Effector memory CD8-positive, alpha-beta T cell (primary cell): ENCODE data around the gene DLL4.

Experiments used
- ATAC-seq: fragments of 150-1000 bp; cut with Tn5 transposase; replicated peaks from 2 replicates; pipeline ENCODE4 v1.10.0; 2021; ENCODE audit warnings: mild to moderate bottlenecking, moderate library complexity
- DNase-seq, 3 experiments: peaks; one replicate each; pipeline ENCODE4 v3.0.0; 2021
- H3K27ac Mint-ChIP-seq, 2 donors: one replicate each; pipeline ENCODE4 v1.8.0; 2022; ENCODE audit warnings: mild to moderate bottlenecking in 2 of 2, mixed read lengths in 2 of 2, moderate library complexity in 2 of 2
- H3K27me3 Mint-ChIP-seq, 2 donors: one replicate each; pipeline ENCODE4 v1.8.0; 2022; ENCODE audit warnings: mixed read lengths in 2 of 2
- H3K36me3 Mint-ChIP-seq: one replicate; pipeline ENCODE4 v1.8.0; 2022; ENCODE audit warnings: mild to moderate bottlenecking, moderate library complexity, mixed read lengths; ENCODE audit not compliant: insufficient read depth
- H3K4me1 Mint-ChIP-seq, 2 donors: one replicate each; pipeline ENCODE4 v1.8.0; 2022; ENCODE audit warnings: low read depth in 2 of 2, mixed read lengths in 2 of 2
- H3K4me3 Mint-ChIP-seq, 2 donors: one replicate each; pipeline ENCODE4 v1.8.0; 2022; ENCODE audit warnings: mild to moderate bottlenecking in 2 of 2, mixed read lengths in 2 of 2, moderate library complexity in 2 of 2
- H3K9me3 Mint-ChIP-seq, 2 donors: one replicate each; pipeline ENCODE4 v1.8.0; 2022; ENCODE audit warnings: mixed read lengths in 2 of 2

The DLL4 gene

GRCh38 chr15:40899536-40900207 lies 29.5 kb upstream of the DLL4 start:
- ATAC-seq (no peak), DNase-seq (no peak)
- Mint-ChIP-seq H3K4me3 (no peak overlapping the region), H3K36me3 (peaks cover 74% of the 10 kb centered on the region), H3K4me1 (peaks cover 33 to 39% of the 10 kb centered on the region in 2 donors), H3K27ac (no peak overlapping the region), H3K27me3 (no peaks in the 10 kb centered on the region), H3K9me3 (no peaks in the 10 kb centered on the region)

DNA sequence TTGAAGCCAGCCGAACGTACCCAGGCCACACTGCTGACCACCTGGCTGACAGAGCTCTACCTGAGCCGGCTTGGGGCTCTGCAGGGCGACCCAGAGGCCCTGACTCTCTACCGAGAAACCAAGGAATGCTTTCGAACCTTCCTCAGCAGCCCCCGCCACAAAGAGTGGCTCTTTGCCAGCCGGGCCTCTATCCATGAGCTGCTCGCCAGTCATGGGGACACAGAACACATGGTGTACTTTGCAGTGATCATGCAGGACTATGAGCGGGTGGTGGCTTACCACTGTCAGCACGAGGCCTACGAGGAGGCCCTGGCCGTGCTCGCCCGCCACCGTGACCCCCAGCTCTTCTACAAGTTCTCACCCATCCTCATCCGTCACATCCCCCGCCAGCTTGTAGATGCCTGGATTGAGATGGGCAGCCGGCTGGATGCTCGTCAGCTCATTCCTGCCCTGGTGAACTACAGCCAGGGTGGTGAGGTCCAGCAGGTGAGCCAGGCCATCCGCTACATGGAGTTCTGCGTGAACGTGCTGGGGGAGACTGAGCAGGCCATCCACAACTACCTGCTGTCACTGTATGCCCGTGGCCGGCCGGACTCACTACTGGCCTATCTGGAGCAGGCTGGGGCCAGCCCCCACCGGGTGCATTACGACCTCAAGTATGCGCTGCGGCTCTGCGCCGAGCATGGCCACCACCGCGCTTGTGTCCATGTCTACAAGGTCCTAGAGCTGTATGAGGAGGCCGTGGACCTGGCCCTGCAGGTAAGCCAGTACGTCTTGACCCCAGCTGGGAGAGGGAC lies 28.7 kb upstream of the DLL4 start:
- H3K36me3 Mint-ChIP-seq: peaks cover 77% of the 10 kb centered on the region
- H3K27ac Mint-ChIP-seq: peak overlapping the region in 1 of 2 donors; percentile 57
- ATAC-seq (no peak), DNase-seq (no peak)
- H3K9me3 Mint-ChIP-seq: no peaks in the 10 kb centered on the region
- H3K27me3 Mint-ChIP-seq: no peaks in the 10 kb centered on the region
- H3K4me3 Mint-ChIP-seq: no peak overlapping the region
- peaks cover 26 to 34% of the 10 kb centered on the region in 2 donors for H3K4me1 Mint-ChIP-seq

DNA sequence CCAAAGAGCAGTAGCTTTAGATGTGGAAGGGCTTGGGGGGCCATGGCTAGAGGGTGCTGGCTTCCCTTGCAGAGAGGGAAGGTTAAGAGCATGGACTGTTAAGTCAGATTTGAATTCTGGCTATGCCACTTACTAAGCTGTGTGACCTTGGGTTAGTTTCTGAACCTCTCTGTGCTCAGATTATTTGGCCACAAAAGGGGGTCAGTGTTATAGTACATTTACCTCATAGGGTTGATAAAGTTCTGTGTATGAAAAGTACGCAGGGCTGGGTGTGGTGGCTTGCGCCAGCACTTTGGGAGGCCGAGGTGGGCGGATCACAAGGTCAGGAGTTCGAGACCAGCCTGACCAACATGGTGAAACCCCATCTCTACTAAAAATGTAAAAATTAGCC lies 28.1 kb upstream of the DLL4 start:
- Mint-ChIP-seq H3K36me3 (peaks cover 76% of the 10 kb centered on the region), H3K27me3 (no peaks in the 10 kb centered on the region), H3K9me3 (no peaks in the 10 kb centered on the region), H3K4me1 (peaks cover 22 to 31% of the 10 kb centered on the region in 2 donors), H3K27ac (peak overlapping the region in 1 of 2 donors; percentile 57), H3K4me3 (no peak overlapping the region)
- ATAC-seq (no peak), DNase-seq (no peak)

DNA sequence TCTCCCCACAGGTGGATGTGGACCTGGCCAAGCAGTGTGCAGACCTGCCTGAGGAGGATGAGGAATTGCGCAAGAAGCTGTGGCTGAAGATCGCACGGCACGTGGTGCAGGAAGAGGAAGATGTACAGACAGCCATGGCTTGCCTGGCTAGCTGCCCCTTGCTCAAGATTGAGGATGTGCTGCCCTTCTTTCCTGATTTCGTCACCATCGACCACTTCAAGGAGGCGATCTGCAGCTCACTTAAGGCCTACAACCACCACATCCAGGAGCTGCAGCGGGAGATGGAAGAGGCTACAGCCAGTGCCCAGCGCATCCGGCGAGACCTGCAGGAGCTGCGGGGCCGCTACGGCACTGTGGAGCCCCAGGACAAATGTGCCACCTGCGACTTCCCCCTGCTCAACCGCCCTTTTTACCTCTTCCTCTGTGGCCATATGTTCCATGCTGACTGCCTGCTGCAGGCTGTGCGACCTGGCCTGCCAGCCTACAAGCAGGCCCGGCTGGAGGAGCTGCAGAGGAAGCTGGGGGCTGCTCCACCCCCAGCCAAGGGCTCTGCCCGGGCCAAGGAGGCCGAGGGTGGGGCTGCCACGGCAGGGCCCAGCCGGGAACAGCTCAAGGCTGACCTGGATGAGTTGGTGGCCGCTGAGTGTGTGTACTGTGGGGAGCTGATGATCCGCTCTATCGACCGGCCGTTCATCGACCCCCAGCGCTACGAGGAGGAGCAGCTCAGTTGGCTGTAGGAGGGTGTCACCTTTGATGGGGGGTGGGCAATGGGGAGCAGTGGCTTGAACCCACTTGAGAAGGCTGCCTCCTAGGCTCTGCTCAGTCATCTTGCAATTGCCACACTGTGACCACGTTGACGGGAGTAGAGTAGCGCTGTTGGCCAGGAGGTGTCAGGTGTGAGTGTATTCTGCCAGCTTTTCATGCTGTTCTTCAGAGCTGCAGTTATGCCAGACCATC lies 26.3 kb upstream of the DLL4 start:
- H3K27ac Mint-ChIP-seq: peak overlapping the region; percentile 58 to 82
- H3K9me3 Mint-ChIP-seq: no peaks in the 10 kb centered on the region
- no peak for DNase-seq
- no peaks in the 10 kb centered on the region for H3K27me3 Mint-ChIP-seq
- no peak for ATAC-seq
- peaks cover 58% of the 10 kb centered on the region for H3K36me3 Mint-ChIP-seq
- no peak overlapping the region for H3K4me3 Mint-ChIP-seq
- H3K4me1 Mint-ChIP-seq: peaks cover 16 to 36% of the 10 kb centered on the region in 2 donors

- H3K27me3 Mint-ChIP-seq: no peaks in the 10 kb centered on the region
- H3K4me1 Mint-ChIP-seq: peaks cover 14 to 38% of the 10 kb centered on the region in 2 donors
- peaks cover 47% of the 10 kb centered on the region for H3K36me3 Mint-ChIP-seq
- H3K27ac Mint-ChIP-seq: peak overlapping the region in 1 of 2 donors; percentile 82
- H3K9me3 Mint-ChIP-seq: no peaks in the 10 kb centered on the region
- ATAC-seq: no peak
- no peak for DNase-seq
- no peak overlapping the region for H3K4me3 Mint-ChIP-seq
Measured at GRCh38 chr15:40904552-40905201, 24.5 kb upstream of the DLL4 start.

DNA sequence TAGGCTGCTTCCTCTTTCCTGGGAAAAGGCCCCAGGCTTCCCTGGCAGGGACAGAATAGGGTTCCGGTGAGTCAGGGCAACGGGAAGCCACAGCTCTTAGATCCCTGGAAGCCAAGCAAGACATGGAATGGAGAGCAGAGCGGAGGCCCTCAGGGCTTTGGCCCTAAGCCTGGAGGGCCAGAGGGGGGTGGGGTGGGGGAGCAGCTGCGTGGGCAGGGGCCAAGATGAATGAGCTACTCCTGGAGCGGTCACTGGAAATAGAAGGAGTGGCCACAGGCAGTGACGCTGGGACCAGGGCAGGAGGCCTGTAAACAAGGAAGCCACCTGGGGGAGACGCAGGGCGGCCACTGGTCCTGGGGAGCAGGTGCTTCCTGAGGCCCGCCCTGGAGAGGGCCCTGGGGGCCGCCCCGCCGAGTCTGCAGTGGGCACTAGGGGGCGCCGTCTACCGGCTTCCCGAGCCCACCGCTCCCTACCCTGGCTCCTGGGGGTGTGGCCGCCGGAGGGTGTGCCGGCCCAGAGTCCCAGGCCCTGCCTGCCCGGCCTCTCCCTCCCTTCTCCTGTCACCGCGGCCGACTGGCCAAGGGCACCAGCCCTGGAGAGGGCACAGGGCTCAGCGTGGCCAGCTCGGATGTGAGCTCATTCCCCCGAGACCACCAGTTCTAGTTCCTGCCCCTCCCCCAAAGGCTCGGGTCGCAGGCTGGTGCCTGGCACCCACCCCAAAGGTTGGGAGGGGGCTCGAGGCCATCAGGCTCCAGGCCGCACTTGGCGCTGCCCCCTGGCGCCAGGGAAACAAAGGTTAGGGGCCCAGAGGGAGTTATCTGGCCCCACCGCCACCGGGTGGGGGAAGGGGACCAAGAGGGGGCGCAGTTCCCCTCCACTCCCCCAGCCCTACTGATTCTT lies 22.8 kb upstream of the DLL4 start:
- H3K4me3 Mint-ChIP-seq: peak overlapping the region; percentile 81 to 91
- H3K9me3 Mint-ChIP-seq: no peaks in the 10 kb centered on the region
- DNase-seq (peak; percentile 64 to 70 (median 67)), ATAC-seq (peak; percentile 62)
- peaks cover 33% of the 10 kb centered on the region for H3K36me3 Mint-ChIP-seq
- H3K27me3 Mint-ChIP-seq: no peaks in the 10 kb centered on the region
- peaks cover 14 to 29% of the 10 kb centered on the region in 2 donors for H3K4me1 Mint-ChIP-seq
- H3K27ac Mint-ChIP-seq: peak overlapping the region; percentile 88 to 93

DNA sequence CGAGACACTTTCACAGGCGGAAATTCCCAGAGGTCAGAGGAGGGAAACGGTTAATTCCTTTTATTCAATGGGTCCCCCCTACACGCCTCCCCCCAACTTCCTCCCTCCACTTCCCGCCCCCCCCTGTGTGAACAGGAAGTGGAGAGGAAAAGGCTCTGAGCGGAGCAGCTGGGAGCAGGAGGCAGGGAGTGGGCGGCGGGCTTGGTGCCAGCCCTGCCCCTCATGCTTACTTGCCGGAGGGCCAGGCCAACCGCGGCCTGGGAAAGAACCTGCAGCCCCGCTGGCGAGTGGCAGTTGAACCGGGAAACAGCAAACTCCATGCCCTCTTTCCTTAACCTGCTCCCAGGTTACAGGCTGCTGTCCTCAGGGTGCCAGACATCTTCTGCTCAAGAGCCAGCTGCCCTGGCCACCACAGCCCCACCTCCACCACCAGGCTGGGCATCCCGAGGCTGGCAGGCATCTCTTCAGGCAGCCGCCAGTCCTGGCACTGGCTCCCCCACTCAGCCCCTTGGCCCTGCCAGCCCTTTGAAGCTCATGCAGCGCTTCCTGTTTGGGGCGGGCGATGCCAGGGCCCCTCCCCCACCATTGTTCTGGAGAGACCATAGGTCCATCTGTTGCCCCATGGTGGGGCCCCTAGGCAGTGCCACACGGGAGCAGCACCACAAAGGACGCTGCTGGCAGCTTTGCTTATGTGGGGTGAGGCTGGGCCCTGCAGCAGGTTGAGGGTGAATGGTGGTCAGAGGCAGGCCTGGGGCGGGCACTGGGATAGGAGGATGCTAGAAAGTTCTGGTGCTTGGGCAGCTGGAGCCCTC lies 21.9 kb upstream of the DLL4 start:
- peak; percentile 51 to 55 (median 52) for DNase-seq
- H3K4me1 Mint-ChIP-seq: peaks cover 14 to 29% of the 10 kb centered on the region in 2 donors
- peak overlapping the region; percentile 81 to 91 for H3K4me3 Mint-ChIP-seq

DNA sequence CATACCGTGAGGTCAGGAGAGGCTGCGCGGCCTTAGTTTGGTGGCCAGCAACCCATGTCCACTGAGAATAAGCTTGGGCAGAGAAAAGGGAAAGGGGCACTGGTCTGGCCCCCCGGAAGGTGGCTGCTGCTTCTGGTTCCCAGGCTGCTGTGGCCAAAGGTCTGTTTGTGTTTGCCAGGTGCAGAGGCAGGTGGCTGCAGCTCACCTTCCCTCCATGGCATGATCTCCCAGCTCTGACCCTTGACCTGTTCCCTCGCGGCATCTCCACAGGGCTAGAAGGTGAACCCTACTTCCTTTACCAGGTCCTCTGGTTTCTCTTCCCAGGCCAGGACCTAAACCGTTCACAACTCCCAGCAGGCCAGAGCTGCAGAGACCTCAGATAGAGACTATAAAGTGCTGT lies 21.0 kb upstream of the DLL4 start:
- Mint-ChIP-seq H3K4me1 (peaks cover 14 to 29% of the 10 kb centered on the region in 2 donors), H3K27me3 (no peaks in the 10 kb centered on the region), H3K9me3 (no peaks in the 10 kb centered on the region), H3K27ac (peak overlapping the region in 1 of 2 donors; percentile 93), H3K4me3 (peak overlapping the region; percentile 81 to 91), H3K36me3 (peaks cover 20% of the 10 kb centered on the region)
- DNase-seq (no peak), ATAC-seq (no peak)

More for the DNA sequence above, 21.9 kb upstream of the DLL4 start:
- H3K36me3 Mint-ChIP-seq: peaks cover 29% of the 10 kb centered on the region
- no peaks in the 10 kb centered on the region for H3K9me3 Mint-ChIP-seq
- peak; percentile 57 for ATAC-seq
- peak overlapping the region; percentile 88 to 93 for H3K27ac Mint-ChIP-seq
- no peaks in the 10 kb centered on the region for H3K27me3 Mint-ChIP-seq

- Mint-ChIP-seq H3K4me1 (peaks cover 6 to 12% of the 10 kb centered on the region in 2 donors), H3K36me3 (peaks cover 9% of the 10 kb centered on the region), H3K9me3 (no peaks in the 10 kb centered on the region), H3K4me3 (no peak overlapping the region), H3K27me3 (no peaks in the 10 kb centered on the region), H3K27ac (peak overlapping the region; percentile 32 to 66)
- no peak for ATAC-seq
- DNase-seq: no peak
Measured at GRCh38 chr15:40909662-40910630, 19.2 kb upstream of the DLL4 start.

DNA sequence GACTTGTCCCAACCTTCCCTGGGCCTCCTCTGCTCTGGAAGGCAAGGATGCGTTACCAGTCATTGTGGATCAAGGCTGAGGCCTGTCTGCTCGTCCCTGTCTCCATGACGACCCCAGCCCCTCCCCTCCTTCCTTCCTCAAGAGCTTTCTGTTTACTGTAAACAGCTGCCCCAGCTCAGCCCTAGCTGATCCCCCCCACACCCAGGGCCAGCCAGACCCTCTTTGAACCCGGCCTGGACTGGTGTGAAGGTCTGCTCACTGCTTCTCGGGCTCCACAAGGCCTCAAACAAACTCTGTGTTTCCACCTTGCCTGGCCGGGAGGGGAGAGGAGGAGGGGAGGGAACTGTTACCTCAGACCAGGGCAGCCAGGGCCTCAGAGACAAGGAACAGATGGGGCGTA lies 18.0 kb upstream of the DLL4 start:
- Mint-ChIP-seq H3K9me3 (no peaks in the 10 kb centered on the region), H3K4me1 (peaks cover 6 to 12% of the 10 kb centered on the region in 2 donors), H3K4me3 (no peak overlapping the region), H3K27me3 (peaks cover 0 to under 1% of the 10 kb centered on the region in 2 donors), H3K27ac (no peak overlapping the region), H3K36me3 (peaks cover 4% of the 10 kb centered on the region)
- DNase-seq (no peak), ATAC-seq (no peak)

DNA sequence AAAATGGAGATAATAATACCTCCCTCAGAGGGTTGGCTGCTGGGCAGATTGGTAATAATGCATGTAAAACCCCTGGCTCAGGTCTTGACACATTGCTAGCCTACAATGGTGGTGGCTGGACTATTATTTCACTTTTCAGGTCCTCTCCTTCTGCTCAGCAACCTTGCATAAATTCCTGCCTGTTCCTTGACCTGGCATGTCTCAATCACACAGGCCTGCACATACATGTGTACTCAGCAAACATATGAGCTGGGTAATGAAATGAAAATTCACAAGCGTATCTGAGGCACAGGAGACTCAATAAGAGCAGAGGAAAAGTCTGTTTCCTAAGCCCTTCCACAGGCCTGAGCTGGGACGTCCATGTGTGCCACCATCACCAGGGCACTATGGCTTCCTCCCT lies 17.4 kb upstream of the DLL4 start:
- Mint-ChIP-seq H3K4me1 (peaks cover 6 to 12% of the 10 kb centered on the region in 2 donors), H3K27me3 (peaks cover 0 to 6% of the 10 kb centered on the region in 2 donors), H3K4me3 (no peak overlapping the region), H3K27ac (no peak overlapping the region), H3K36me3 (peaks cover 4% of the 10 kb centered on the region), H3K9me3 (no peaks in the 10 kb centered on the region)
- DNase-seq (no peak), ATAC-seq (no peak)
